ENCODE data around the gene SLC17A2. TPM values are rescaled to one million over a fixed set of nuclear protein-coding genes. Genes with fewer than 3 reads are reported as not detected.
A peak's percentile ranks its signal among the peaks of the same experiment; 100 is the strongest.

SLC17A2 gene
- total and polyA plus RNA-seq, 2 of the 4 experiments (the other 2 are of a cell fraction), result not detected

- POLR2A ChIA-PET (ENCODE audit: unreplicated experiment), result interaction anchor here (0.5 kb wide), 1 partner anchor 34 kb away, joined by 3 read pairs; no protein-coding TSS in a partner anchor
- H3K9ac ChIP-seq (ENCODE audit: low read depth, low read length), result no peak overlapping the region; the same call in 1 of the 2 replicates
Measured at GRCh38 chr6:25958700-25959162, 28.2 kb upstream of the SLC17A2 start.

More at GRCh38 chr6:25958700-25959162, 28.2 kb upstream of the SLC17A2 start:
- H3K79me1 ChIP-seq (ENCODE audit: low read depth in 1 of 2, low read length in 2 of 2), result peaks cover 0 to 6% of the 10 kb centered on the region in 2 experiments; a peak in 2 of 4 replicates
- peak overlapping the region; percentile 20 for H2BK5ac ChIP-seq (ENCODE audit: low read depth, low read length, poor library complexity, severe bottlenecking)
- in situ Hi-C loops (cut with MboI; ENCODE audit: low sequenced_read_pairs), result no loop called here
- DNase-seq, result peak; percentile 4
- no peak overlapping the region for H2AK5ac ChIP-seq (ENCODE audit: low read depth, low read length)
- H3K27ac ChIP-seq (ENCODE audit: insufficient read depth, low read length), result peak overlapping the region; percentile 16; the same call in 1 of the 2 replicates
- H2BK20ac ChIP-seq (ENCODE audit: low read depth, low read length), result no peak overlapping the region
- 0 out of 2 replicates have a peak overlapping the region, but pooled peaks have one; percentile 52 for H3K14ac ChIP-seq (replicated peaks; ENCODE audit: low read depth, low read length)
- H4K8ac ChIP-seq (ENCODE audit: low read depth in 2 of 2, low read length in 2 of 2), result peak overlapping the region in 1 of 2 experiments; percentile 49; a peak in 2 of 4 replicates
- H2BK15ac ChIP-seq (ENCODE audit: low read depth, low read length), result no peak overlapping the region; the same call in 2 of the 3 replicates
- peak overlapping the region; percentile 10; the same call in 1 of the 2 replicates for H3K23ac ChIP-seq (ENCODE audit: low read depth, low read length)
- no peaks in the 10 kb centered on the region for H3K9me3 ChIP-seq (ENCODE audit: control insufficient read depth, insufficient read depth, low read length)
- H3K18ac ChIP-seq (ENCODE audit: low read depth, low read length), result peak overlapping the region; percentile 65; the same call in 1 of the 2 replicates
- intact Hi-C loops (cut with micrococcal nuclease), result no loop called here
- H2AK9ac ChIP-seq (replicated peaks; ENCODE audit: low read depth, low read length, poor library complexity), result no peak overlapping the region
- H4K91ac ChIP-seq (ENCODE audit: insufficient read depth, low read depth, low read length), result no peak overlapping the region; the same call in 1 of the 2 replicates
- H3K36me3 ChIP-seq (ENCODE audit: control insufficient read depth, insufficient read depth, low read length), result no peaks in the 10 kb centered on the region
- peak overlapping the region; percentile 47; the same call in 1 of the 2 replicates for H3K4me2 ChIP-seq (ENCODE audit: low read depth, low read length)
- H2AFZ ChIP-seq (replicated peaks; ENCODE audit: low read length, poor library complexity), result peak overlapping the region; percentile 74
- H2BK120ac ChIP-seq (ENCODE audit: low read depth, low read length), result peak overlapping the region; percentile 7; the same call in 1 of the 2 replicates
- peak overlapping the region; percentile 62; the same call in 1 of the 2 replicates for H3K4ac ChIP-seq (ENCODE audit: low read depth, low read length)
- no peaks in the 10 kb centered on the region for H4K20me1 ChIP-seq (ENCODE audit: insufficient read depth, low read length)
- H3K27me3 ChIP-seq (ENCODE audit: control insufficient read depth, insufficient read depth, low read length), result no peaks in the 10 kb centered on the region
- H3K9me1 ChIP-seq (ENCODE audit: insufficient read depth, low read length), result no peaks in the 10 kb centered on the region
- CTCF ChIA-PET, result no interaction called here
- BruUV-seq (replicated peaks), result no TSS peak
- no peak overlapping the region for H3K56ac ChIP-seq (ENCODE audit: extremely low read depth, insufficient read depth, low read length)
- H3K4me1 ChIP-seq (ENCODE audit: control insufficient read depth, insufficient read depth, low read length), result peaks cover 10% of the 10 kb centered on the region
- H3K4me3 ChIP-seq (ENCODE audit: insufficient read depth, low read depth, low read length), result no peak overlapping the region
- peak overlapping the region; percentile 80 for H4K5ac ChIP-seq (ENCODE audit: low read depth, low read length)
- no peak for ATAC-seq (ENCODE audit: low read depth)
- no peak for TF ChIP-seq MAFK (IDR thresholded peaks at IDR 0.05; ENCODE audit: low read depth, low read length)
- no peak for TF ChIP-seq CEBPB (IDR thresholded peaks at IDR 0.05; ENCODE audit: low read depth, low read length)
- no peak for TF ChIP-seq CTCF (conservative IDR thresholded peaks at IDR 0.05; ENCODE audit: low read depth, low read length)
- TF ChIP-seq MAZ (IDR thresholded peaks at IDR 0.05; ENCODE audit: borderline replicate concordance, low read depth, low read length), result no peak
- no peak for TF ChIP-seq NFE2L2 (IDR thresholded peaks at IDR 0.05; ENCODE audit: low read depth, low read length)
- no CpG with 5 or more reads among the region's 3 CpGs for WGBS, 2 experiments (ENCODE audit: extremely low coverage in 2 of 2, insufficient read length in 1 of 2)
- dilution Hi-C loops (cut with HindIII; ENCODE audit: low sequenced_read_pairs, unreplicated experiment), result no loop called here

Measured in IMR-90 (cell line).